GM18867 (cell line): ENCODE data around the gene TRIM60.
"Not testable (repeated sequence)": the region's sequence is repeated elsewhere in the genome, so short reads cannot be mapped to it uniquely, and the experiment has no call there.

ENCODE experiments used
- ATAC-seq: cut with Tn5 transposase; IDR thresholded peaks from one replicate; pipeline ENCODE4 v1.9.1; 2021; ENCODE audit warnings: mild to moderate bottlenecking, moderate library complexity; ENCODE audit not compliant: unreplicated experiment

TRIM60 gene

GRCh38 chr4:165031436-165032211 lies at the start of gene TRIM60:
Gene TRIM60 (plus strand): TSS chr4:165031999. CDS start chr4:165040073, 8,074 bp downstream.
- no peak for ATAC-seq

GRCh38 chr4:164989471-164989870 lies 42.3 kb upstream of the TRIM60 start:
- ATAC-seq: no peak

- ATAC-seq: not testable (repeated sequence)
These were observed 41.0 kb upstream of the TRIM60 start for GRCh38 chr4:164990786-164991185.

- ATAC-seq: not testable (repeated sequence)
These were observed 35.7 kb upstream of the TRIM60 start for GRCh38 chr4:164996123-164996522.

- no peak for ATAC-seq
These were observed 34.5 kb upstream of the TRIM60 start for GRCh38 chr4:164997324-164997723.

- ATAC-seq: no peak
These were observed 33.9 kb upstream of the TRIM60 start for GRCh38 chr4:164997941-164998340.

- ATAC-seq: not testable (repeated sequence)
These were observed 33.2 kb upstream of the TRIM60 start for GRCh38 chr4:164998526-164999080.

GRCh38 chr4:165001957-165002356 lies 29.8 kb upstream of the TRIM60 start:
- ATAC-seq: not testable (repeated sequence)

GRCh38 chr4:165005352-165005925 lies 26.4 kb upstream of the TRIM60 start:
- ATAC-seq: no peak

GRCh38 chr4:165006456-165006855 lies 25.3 kb upstream of the TRIM60 start:
- no peak for ATAC-seq

GRCh38 chr4:165006886-165007285 lies 24.9 kb upstream of the TRIM60 start:
- no peak for ATAC-seq

GRCh38 chr4:165009493-165010227 lies 22.1 kb upstream of the TRIM60 start:
- ATAC-seq: peak; percentile 80

- no peak for ATAC-seq
These were observed 21.3 kb upstream of the TRIM60 start for GRCh38 chr4:165010487-165010886.

- ATAC-seq: no peak
These were observed 20.8 kb upstream of the TRIM60 start for GRCh38 chr4:165010991-165011390.

- no peak for ATAC-seq
These were observed 20.4 kb upstream of the TRIM60 start for GRCh38 chr4:165011403-165011802.

- ATAC-seq: no peak
These were observed 18.1 kb upstream of the TRIM60 start for GRCh38 chr4:165013691-165014090.

GRCh38 chr4:165016971-165017370 lies 14.8 kb upstream of the TRIM60 start:
- peak; percentile 84 for ATAC-seq

GRCh38 chr4:165019995-165020394 lies 11.8 kb upstream of the TRIM60 start:
- not testable (repeated sequence) for ATAC-seq

GRCh38 chr4:165025782-165026181 lies 6.0 kb upstream of the TRIM60 start:
- ATAC-seq: peak; percentile 61

- no peak for ATAC-seq
These were observed 3.9 kb upstream of the TRIM60 start for GRCh38 chr4:165027762-165028402.

GRCh38 chr4:165048170-165048569 lies 16.4 kb downstream of the TRIM60 start:
- no peak for ATAC-seq
